ENCODE data around the gene ARHGDIA. TPM values are rescaled to one million over a fixed set of nuclear protein-coding genes. Genes with fewer than 3 reads are reported as not detected.

ARHGDIA gene
- total RNA-seq, 2 experiments from 2014 or later, result 265 to 715 TPM

DNA sequence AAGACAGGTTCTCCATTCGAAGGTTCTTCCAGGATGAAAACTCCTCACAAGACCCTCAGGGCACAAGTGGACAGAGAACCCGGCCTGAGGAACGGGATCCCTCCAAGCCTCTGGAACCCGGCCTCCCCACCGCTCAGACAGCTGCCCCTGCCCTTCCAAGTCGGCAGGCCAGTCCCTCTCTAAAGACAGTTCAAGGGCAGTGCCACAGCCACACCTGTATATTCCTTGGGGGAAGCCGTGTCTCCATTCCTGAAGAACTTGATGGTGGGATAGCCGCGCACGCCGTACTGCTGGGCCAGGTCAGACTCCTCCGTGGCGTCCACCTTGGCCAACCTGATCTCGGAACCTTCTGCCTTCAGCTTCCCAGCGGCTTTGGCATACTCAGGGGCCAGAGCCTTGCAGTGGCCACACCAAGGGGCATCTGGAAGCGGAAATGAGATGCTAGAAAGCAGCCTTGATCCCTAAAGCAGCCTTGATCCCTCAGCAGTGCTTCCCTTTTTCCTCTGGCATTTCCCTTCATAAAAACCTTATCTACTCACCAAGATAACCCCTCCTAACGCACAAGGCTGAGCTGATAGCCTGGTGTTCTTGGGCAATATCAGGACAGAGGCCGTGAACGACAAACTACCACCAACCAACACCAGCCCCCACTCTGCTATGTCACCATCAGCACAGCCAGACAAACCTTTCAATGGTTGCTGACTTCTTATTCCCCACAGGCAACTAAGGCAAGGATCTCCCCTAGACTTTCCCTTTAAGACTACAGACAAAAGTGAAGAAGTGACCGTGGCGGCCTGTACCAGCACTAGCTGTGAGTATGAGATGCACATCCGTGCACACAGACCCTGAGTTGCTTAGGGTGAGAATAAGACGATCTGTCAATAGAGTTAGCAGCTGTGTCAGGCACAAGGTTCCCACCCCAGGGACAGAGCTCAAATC, 11.9 kb downstream of the ARHGDIA start:
- Histone ChIP-seq H3K9me2 (ENCODE audit: insufficient read depth, low read length) (no peaks in the 10 kb centered on the region), H2AFZ (ENCODE audit: low read length) (no peak overlapping the region), H3K36me3 (ENCODE audit: insufficient read depth, low read length) (peaks cover 71% of the 10 kb centered on the region), H3K4me2 (ENCODE audit: low read length) (peak overlapping the region; percentile 95), H3K4me3 (ENCODE audit: low read depth, low read length, poor library complexity, severe bottlenecking) (peak overlapping the region; percentile 89), H3K9me3 (ENCODE audit: low read length) (no peaks in the 10 kb centered on the region), H3K4me1 (ENCODE audit: insufficient read depth, low read length, poor library complexity, severe bottlenecking) (peaks cover 40% of the 10 kb centered on the region), H4K20me1 (ENCODE audit: insufficient read depth, low read length) (peaks cover 19% of the 10 kb centered on the region; the same call in 1 of the 2 replicates), H3K27ac (ENCODE audit: low read depth, low read length, poor library complexity, severe bottlenecking) (peak overlapping the region; percentile 51), H3K79me2 (ENCODE audit: insufficient read depth, low read depth, low read length) (peaks cover 57% of the 10 kb centered on the region)
- ChIA-PET CTCF (ENCODE audit: unreplicated experiment) (interaction anchor here (0.5 to 0.6 kb wide), 2 partner anchors 17 to 161 kb away, joined by 3 to 4 read pairs; no protein-coding TSS in a partner anchor), POLR2A (interaction anchor here (0.5 to 1.5 kb wide), 2 partner anchors 33 to 34 kb away, joined by 3 to 4 read pairs; no protein-coding TSS in a partner anchor)
- TF ChIP-seq, protein P1, sequence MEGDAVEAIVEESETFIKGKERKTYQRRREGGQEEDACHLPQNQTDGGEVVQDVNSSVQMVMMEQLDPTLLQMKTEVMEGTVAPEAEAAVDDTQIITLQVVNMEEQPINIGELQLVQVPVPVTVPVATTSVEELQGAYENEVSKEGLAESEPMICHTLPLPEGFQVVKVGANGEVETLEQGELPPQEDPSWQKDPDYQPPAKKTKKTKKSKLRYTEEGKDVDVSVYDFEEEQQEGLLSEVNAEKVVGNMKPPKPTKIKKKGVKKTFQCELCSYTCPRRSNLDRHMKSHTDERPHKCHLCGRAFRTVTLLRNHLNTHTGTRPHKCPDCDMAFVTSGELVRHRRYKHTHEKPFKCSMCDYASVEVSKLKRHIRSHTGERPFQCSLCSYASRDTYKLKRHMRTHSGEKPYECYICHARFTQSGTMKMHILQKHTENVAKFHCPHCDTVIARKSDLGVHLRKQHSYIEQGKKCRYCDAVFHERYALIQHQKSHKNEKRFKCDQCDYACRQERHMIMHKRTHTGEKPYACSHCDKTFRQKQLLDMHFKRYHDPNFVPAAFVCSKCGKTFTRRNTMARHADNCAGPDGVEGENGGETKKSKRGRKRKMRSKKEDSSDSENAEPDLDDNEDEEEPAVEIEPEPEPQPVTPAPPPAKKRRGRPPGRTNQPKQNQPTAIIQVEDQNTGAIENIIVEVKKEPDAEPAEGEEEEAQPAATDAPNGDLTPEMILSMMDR (conservative IDR thresholded peaks at IDR 0.05; ENCODE audit: low read length), result no peak
- no peak for TF ChIP-seq EZH2phosphoT487 (IDR thresholded peaks at IDR 0.05; ENCODE audit: borderline replicate concordance, low read depth, low read length)
- BruUV-seq (replicated peaks), result TSS peak; percentile 62
- peak; percentile 41 for DNase-seq (ENCODE audit: low spot score)
- intact Hi-C loops (cut with micrococcal nuclease; ENCODE audit: unreplicated experiment), result no loop called here

DNA sequence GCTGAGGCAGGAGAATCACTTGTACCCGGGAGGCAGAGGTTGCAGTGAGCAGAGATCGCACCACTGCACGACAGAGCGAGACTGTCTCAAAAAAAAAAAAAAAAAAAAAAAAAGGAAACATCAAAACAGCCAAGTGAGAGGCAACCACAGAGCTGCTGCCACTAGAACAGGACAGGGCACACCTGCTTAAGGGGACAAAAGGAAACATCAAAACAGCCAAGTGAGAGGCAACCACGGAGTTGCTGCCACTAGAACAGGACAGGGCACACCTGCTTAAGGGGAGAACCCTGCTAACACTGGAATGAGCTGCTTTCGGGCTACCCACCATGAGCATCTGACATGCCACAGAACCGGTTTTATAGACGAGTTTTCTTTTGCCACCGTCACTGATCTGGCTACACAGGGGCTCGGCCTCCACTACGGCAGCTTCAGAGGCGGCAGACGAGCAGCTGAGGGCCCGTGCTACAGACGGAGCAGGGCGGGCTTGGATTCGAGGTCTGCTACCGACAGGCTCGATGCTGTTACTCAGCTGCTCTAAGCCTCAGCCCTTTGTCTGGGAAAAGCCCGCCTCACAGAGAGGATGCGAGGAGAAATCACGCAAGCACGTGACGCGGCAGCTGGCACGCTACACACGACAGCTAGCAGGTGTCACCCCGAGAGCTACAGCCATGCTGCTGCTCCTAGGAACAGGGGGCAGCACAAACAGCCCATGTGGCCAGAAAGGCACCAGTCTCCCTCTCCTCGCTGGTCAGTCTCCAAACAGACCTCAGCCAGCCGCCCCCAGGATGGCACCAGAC, 12.8 kb downstream of the ARHGDIA start:
- Histone ChIP-seq H3K4me2 (ENCODE audit: low read length) (peak overlapping the region; percentile 95), H3K79me2 (ENCODE audit: insufficient read depth, low read depth, low read length) (peaks cover 51% of the 10 kb centered on the region), H3K36me3 (ENCODE audit: insufficient read depth, low read length) (peaks cover 71% of the 10 kb centered on the region), H3K4me3 (ENCODE audit: low read depth, low read length, poor library complexity, severe bottlenecking) (peak overlapping the region; percentile 89), H3K4me1 (ENCODE audit: insufficient read depth, low read length, poor library complexity, severe bottlenecking) (peaks cover 32% of the 10 kb centered on the region), H3K9me3 (ENCODE audit: low read length) (no peaks in the 10 kb centered on the region), H2AFZ (ENCODE audit: low read length) (no peak overlapping the region), H4K20me1 (ENCODE audit: insufficient read depth, low read length) (peaks cover 15% of the 10 kb centered on the region; the same call in 1 of the 2 replicates), H3K9me2 (ENCODE audit: insufficient read depth, low read length) (no peaks in the 10 kb centered on the region), H3K27ac (ENCODE audit: low read depth, low read length, poor library complexity, severe bottlenecking) (no peak overlapping the region)
- ChIA-PET POLR2A (interaction anchor here (0.5 to 1.5 kb wide), 4 partner anchors 33 to 1273 kb away, joined by 3 to 7 read pairs (median 4); no protein-coding TSS in a partner anchor), CTCF (ENCODE audit: unreplicated experiment) (interaction anchor here (0.5 kb wide), 1 partner anchor 17 kb away, joined by 4 read pairs; no protein-coding TSS in a partner anchor)
- intact Hi-C loops (cut with micrococcal nuclease; ENCODE audit: unreplicated experiment), result no loop called here
- DNase-seq (ENCODE audit: low spot score), result no peak
- TF ChIP-seq, protein P1 (conservative IDR thresholded peaks at IDR 0.05; ENCODE audit: low read length), result no peak
- no peak for TF ChIP-seq EZH2phosphoT487 (IDR thresholded peaks at IDR 0.05; ENCODE audit: borderline replicate concordance, low read depth, low read length)
- no TSS peak for BruUV-seq (replicated peaks)
